CD4-positive, alpha-beta T cell (primary cell): ENCODE measurements around the gene DDIAS. TPM values are rescaled to one million over a fixed set of nuclear protein-coding genes. Genes with fewer than 3 reads are reported as not detected.

Experiments used
- ATAC-seq: fragments of 200-7000 bp; cut with Tn5 transposase; one replicate; pipeline ENCODE4 v1.10.0; 2022; ENCODE audit warnings: mild to moderate bottlenecking; ENCODE audit not compliant: poor library complexity
- CTCF ChIA-PET: fragments of 350-600 bp; sonication (Branson Sonifier 250); formaldehyde crosslinking; loops from one replicate; lab custom pipeline; 2021; ENCODE audit warnings: antibody characterized with exemption, inconsistent platforms; lab: Charles Lee
- POLR2A ChIA-PET: fragments of 350-600 bp; sonication (Branson Sonifier 250); formaldehyde crosslinking; loops from one replicate; lab custom pipeline; 2021; ENCODE audit warnings: antibody characterized with exemption, inconsistent platforms; lab: Charles Lee
- DNase-seq, 14 experiments: peaks; one replicate each; pipeline ENCODE4 v3.0.0-alpha.2; 2013 to 2020; ENCODE audit warnings: mixed read lengths in 2 of 14
- H3K27ac ChIP-seq, 2 donors: one replicate each; pipeline versions ENCODE4 v1.5.1 to v1.7.0; 2013; ENCODE audit warnings: low read length in 2 of 2, low read depth in 1 of 2, mild to moderate bottlenecking in 1 of 2
- H3K27me3 ChIP-seq, 2 experiments: 1 replicate in 1 of 2; 2 replicates in 1 of 2; pipeline versions ENCODE4 v1.6.1 to v1.7.0; 2013; ENCODE audit warnings: low read length in 2 of 2, control low read depth in 1 of 2, mild to moderate bottlenecking in 1 of 2, moderate library complexity in 1 of 2; ENCODE audit not compliant: insufficient read depth in 2 of 2, control insufficient read depth in 1 of 2
- H3K36me3 ChIP-seq: one replicate; pipeline ENCODE4 v1.6.1; 2013; ENCODE audit warnings: low read length, control low read depth; ENCODE audit not compliant: insufficient read depth
- H3K4me1 ChIP-seq: one replicate; pipeline ENCODE4 v1.6.1; 2013; ENCODE audit warnings: low read length, control low read depth; ENCODE audit not compliant: insufficient read depth
- H3K4me3 ChIP-seq: one replicate; pipeline ENCODE4 v1.5.1; 2013; ENCODE audit warnings: mild to moderate bottlenecking, low read length, moderate library complexity
- H3K9me3 ChIP-seq, 2 experiments: 1 replicate in 1 of 2; 2 replicates in 1 of 2; pipeline versions ENCODE4 v1.6.1 to v1.7.0; 2013; ENCODE audit warnings: low read length in 2 of 2, mild to moderate bottlenecking in 2 of 2, control low read depth in 1 of 2, moderate library complexity in 1 of 2; ENCODE audit not compliant: control insufficient read depth in 1 of 2, insufficient read depth in 1 of 2
- H3K27ac Mint-ChIP-seq: one replicate; pipeline ENCODE4 v1.8.0; 2020; ENCODE audit warnings: mixed read lengths
- H3K27me3 Mint-ChIP-seq: one replicate; pipeline ENCODE4 v1.8.0; 2021; ENCODE audit warnings: mixed read lengths
- H3K36me3 Mint-ChIP-seq: one replicate; pipeline ENCODE4 v1.8.0; 2021; ENCODE audit warnings: low read depth, mixed read lengths
- H3K4me1 Mint-ChIP-seq: one replicate; pipeline ENCODE4 v1.8.0; 2021; ENCODE audit warnings: low read depth, mixed read lengths
- H3K4me3 Mint-ChIP-seq: one replicate; pipeline ENCODE4 v1.8.0; 2020; ENCODE audit warnings: mild to moderate bottlenecking, mixed read lengths
- H3K9me3 Mint-ChIP-seq: one replicate; pipeline ENCODE4 v1.8.0; 2020; ENCODE audit warnings: mixed read lengths
- intact Hi-C, 2 experiments: fragments of 100-400 bp; cut with DNase I in 1 of 2; cut with micrococcal nuclease in 1 of 2; formaldehyde crosslinking; loops; one replicate each; pipeline versions ENCODE4 v1.15.1 to v1.9.0; 2023 to 2025; cut with DNase I, micrococcal nuclease
- total RNA-seq, 174 experiments: library from RNA in 2 of 174; stranded (reverse) in 2 of 174; gene quantifications; one replicate each; pipeline ENCODE4 v1.2.3 and lab custom pipeline; 2021 to 2026
- TF ChIP-seq, protein P1 (sequence below): fragments of 200-600 bp; IDR thresholded peaks from one replicate; pipeline ENCODE4 v1.8.0; 2022; ENCODE audit warnings: antibody characterized with exemption, mild to moderate bottlenecking

DDIAS gene
- total RNA-seq, 2 experiments from 2014 or later: 0.59 to 0.85 TPM

DNA sequence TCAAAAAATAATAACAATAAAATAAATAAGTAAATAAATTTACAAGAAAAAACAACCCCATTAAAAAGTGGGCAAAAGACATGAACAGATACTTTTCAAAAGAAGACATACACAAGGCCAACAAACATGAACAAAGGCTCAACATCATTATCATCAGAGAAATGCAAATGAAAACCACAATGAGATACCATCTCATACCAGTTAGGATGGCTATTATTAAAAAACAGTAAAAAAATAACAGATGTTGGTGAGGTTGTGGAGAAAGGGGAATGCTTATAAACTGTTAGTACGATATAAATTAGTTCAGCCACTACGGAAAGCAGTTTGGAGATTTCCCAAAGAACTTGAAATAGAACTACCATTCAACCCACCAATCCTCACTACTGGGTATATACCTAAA is 45.9 kb upstream of the DDIAS start:
- CTCF ChIA-PET: no interaction called here
- peaks cover 24% of the 10 kb centered on the region for H3K36me3 Mint-ChIP-seq
- H3K4me3 Mint-ChIP-seq: no peak overlapping the region
- H3K4me1 Mint-ChIP-seq: no peaks in the 10 kb centered on the region
- intact Hi-C loops: no loop called here
- DNase-seq (no peak), ATAC-seq (no peak)
- H3K27ac ChIP-seq: no peak overlapping the region
- POLR2A ChIA-PET: no interaction called here
- no peaks in the 10 kb centered on the region for H3K9me3 ChIP-seq
- no peaks in the 10 kb centered on the region for H3K27me3 Mint-ChIP-seq
- H3K36me3 ChIP-seq: no peaks in the 10 kb centered on the region
- no peaks in the 10 kb centered on the region for H3K4me1 ChIP-seq
- no peak overlapping the region for H3K4me3 ChIP-seq
- TF ChIP-seq, protein P1, sequence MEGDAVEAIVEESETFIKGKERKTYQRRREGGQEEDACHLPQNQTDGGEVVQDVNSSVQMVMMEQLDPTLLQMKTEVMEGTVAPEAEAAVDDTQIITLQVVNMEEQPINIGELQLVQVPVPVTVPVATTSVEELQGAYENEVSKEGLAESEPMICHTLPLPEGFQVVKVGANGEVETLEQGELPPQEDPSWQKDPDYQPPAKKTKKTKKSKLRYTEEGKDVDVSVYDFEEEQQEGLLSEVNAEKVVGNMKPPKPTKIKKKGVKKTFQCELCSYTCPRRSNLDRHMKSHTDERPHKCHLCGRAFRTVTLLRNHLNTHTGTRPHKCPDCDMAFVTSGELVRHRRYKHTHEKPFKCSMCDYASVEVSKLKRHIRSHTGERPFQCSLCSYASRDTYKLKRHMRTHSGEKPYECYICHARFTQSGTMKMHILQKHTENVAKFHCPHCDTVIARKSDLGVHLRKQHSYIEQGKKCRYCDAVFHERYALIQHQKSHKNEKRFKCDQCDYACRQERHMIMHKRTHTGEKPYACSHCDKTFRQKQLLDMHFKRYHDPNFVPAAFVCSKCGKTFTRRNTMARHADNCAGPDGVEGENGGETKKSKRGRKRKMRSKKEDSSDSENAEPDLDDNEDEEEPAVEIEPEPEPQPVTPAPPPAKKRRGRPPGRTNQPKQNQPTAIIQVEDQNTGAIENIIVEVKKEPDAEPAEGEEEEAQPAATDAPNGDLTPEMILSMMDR: no peak
- no peaks in the 10 kb centered on the region for H3K9me3 Mint-ChIP-seq
- H3K27ac Mint-ChIP-seq: no peak overlapping the region
- H3K27me3 ChIP-seq: no peaks in the 10 kb centered on the region

DNA sequence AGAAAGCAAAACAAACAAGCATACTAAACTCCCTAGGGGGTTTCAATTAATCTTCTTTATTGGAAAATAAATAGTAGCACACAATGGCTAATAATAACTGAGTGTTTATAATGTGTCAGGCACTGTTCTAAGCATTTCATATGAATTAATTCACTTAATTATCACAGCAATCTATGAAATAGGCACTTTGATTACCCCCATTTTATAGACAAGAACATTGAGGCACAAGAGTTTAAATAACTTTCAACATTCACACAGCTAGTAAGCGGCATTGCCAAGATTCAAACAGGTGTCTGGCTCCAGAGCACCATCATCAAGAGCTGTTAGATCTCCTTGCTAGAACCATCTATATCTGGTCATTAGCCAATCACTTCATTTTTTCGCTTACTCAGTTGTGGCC is 44.4 kb upstream of the DDIAS start:
- peaks cover 16% of the 10 kb centered on the region for H3K36me3 Mint-ChIP-seq
- no peaks in the 10 kb centered on the region for H3K9me3 Mint-ChIP-seq
- no peaks in the 10 kb centered on the region for H3K4me1 Mint-ChIP-seq
- H3K27ac Mint-ChIP-seq: no peak overlapping the region
- ChIA-PET POLR2A (no interaction called here), CTCF (no interaction called here)
- Histone ChIP-seq H3K4me1 (no peaks in the 10 kb centered on the region), H3K27ac (no peak overlapping the region), H3K36me3 (no peaks in the 10 kb centered on the region), H3K9me3 (no peaks in the 10 kb centered on the region), H3K27me3 (no peaks in the 10 kb centered on the region), H3K4me3 (no peak overlapping the region)
- intact Hi-C loops: no loop called here
- no peak overlapping the region for H3K4me3 Mint-ChIP-seq
- no peaks in the 10 kb centered on the region for H3K27me3 Mint-ChIP-seq
- DNase-seq (no peak), ATAC-seq (no peak)
- TF ChIP-seq, protein P1: no peak

DNA sequence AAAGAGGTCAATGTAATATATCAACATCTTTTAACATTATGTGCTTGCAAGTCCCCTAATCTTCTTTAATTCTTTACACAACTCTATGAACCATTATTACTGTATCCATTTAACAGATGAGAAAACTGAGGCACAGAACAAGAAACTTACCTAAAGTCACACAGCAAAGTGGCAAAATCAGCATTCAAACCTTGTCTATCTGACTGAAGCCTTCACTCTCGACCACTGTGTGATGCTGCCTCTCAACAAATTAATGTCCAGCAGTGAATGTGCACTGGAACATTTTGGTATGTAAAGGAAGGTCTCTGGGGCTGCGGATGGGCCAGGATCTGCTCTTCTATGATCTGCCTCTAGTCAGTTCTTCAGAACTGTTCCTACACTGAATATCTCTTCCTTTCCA is 43.4 kb upstream of the DDIAS start:
- intact Hi-C loops: no loop called here
- H3K36me3 Mint-ChIP-seq: peaks cover 16% of the 10 kb centered on the region

More for the DNA sequence above, 43.4 kb upstream of the DDIAS start:
- Histone ChIP-seq H3K27me3 (no peaks in the 10 kb centered on the region), H3K27ac (no peak overlapping the region), H3K4me3 (no peak overlapping the region), H3K36me3 (no peaks in the 10 kb centered on the region), H3K9me3 (no peaks in the 10 kb centered on the region), H3K4me1 (no peaks in the 10 kb centered on the region)
- TF ChIP-seq, protein P1: no peak
- no peaks in the 10 kb centered on the region for H3K4me1 Mint-ChIP-seq
- H3K9me3 Mint-ChIP-seq: no peaks in the 10 kb centered on the region
- DNase-seq (no peak), ATAC-seq (no peak)
- H3K4me3 Mint-ChIP-seq: no peak overlapping the region
- H3K27ac Mint-ChIP-seq: no peak overlapping the region
- CTCF ChIA-PET: no interaction called here
- no peaks in the 10 kb centered on the region for H3K27me3 Mint-ChIP-seq
- POLR2A ChIA-PET: no interaction called here
